Hepatocyte (in vitro differentiated cells): ENCODE results near the gene SPECC1. TPM values are rescaled to one million over a fixed set of nuclear protein-coding genes. Genes with fewer than 3 reads are reported as not detected.

ENCODE experiments used
- DNase-seq: peaks from one replicate; pipeline ENCODE4 v3.0.0-alpha.2; 2016; ENCODE audit warnings: low spot score
- H2AFZ ChIP-seq: fragments of 200-600 bp; sonication (generic); 2 replicates; pipeline ENCODE4 v1.6.0; 2016; ENCODE audit warnings: antibody characterized with exemption, mild to moderate bottlenecking
- H3K27ac ChIP-seq: fragments of 200-600 bp; sonication (generic); 2 replicates; pipeline ENCODE4 v1.5.1; 2016; ENCODE audit warnings: mild to moderate bottlenecking
- H3K27me3 ChIP-seq: fragments of 200-600 bp; sonication (generic); 2 replicates; pipeline ENCODE4 v1.6.1; 2016
- H3K36me3 ChIP-seq: fragments of 200-600 bp; sonication (generic); replicated peaks from 2 replicates; pipeline ENCODE4 v1.5.1; 2016; ENCODE audit warnings: low read depth; ENCODE audit not compliant: insufficient read depth
- H3K4me1 ChIP-seq: fragments of 200-600 bp; sonication (generic); 2 replicates; pipeline ENCODE4 v1.5.1; 2016; ENCODE audit warnings: mild to moderate bottlenecking, moderate library complexity; ENCODE audit not compliant: insufficient read depth
- H3K4me2 ChIP-seq: fragments of 200-600 bp; sonication (generic); 2 replicates; pipeline ENCODE4 v1.6.0; 2016
- H3K4me3 ChIP-seq: fragments of 200-600 bp; sonication (generic); 2 replicates; pipeline ENCODE4 v1.5.1; 2016; ENCODE audit warnings: mild to moderate bottlenecking
- H3K79me2 ChIP-seq: fragments of 200-600 bp; sonication (generic); 2 replicates; pipeline ENCODE4 v1.6.0; 2017; ENCODE audit warnings: mild to moderate bottlenecking
- H3K9me2 ChIP-seq: fragments of 200-600 bp; sonication (generic); replicated peaks from 2 replicates; pipeline ENCODE4 v1.6.0; 2017; ENCODE audit warnings: mild to moderate bottlenecking; ENCODE audit not compliant: insufficient read depth
- H3K9me3 ChIP-seq: fragments of 200-600 bp; sonication (generic); 2 replicates; pipeline ENCODE4 v1.5.1; 2016; ENCODE audit warnings: low read depth, mild to moderate bottlenecking
- H4K20me1 ChIP-seq: fragments of 200-600 bp; sonication (generic); 2 replicates; pipeline ENCODE4 v1.6.0; 2016; ENCODE audit warnings: mild to moderate bottlenecking; ENCODE audit not compliant: insufficient read depth, poor library complexity, severe bottlenecking
- CTCF ChIP-seq: fragments of 200-600 bp; sonication (generic); IDR thresholded peaks from 2 replicates; pipeline ENCODE4 v1.5.1; 2016; ENCODE audit warnings: antibody characterized with exemption, mild to moderate bottlenecking; ENCODE audit not compliant: poor library complexity
- EZH2 ChIP-seq: fragments of 200-600 bp; sonication (generic); IDR thresholded peaks from 2 replicates; pipeline ENCODE4 v1.6.1; 2016; ENCODE audit warnings: antibody characterized with exemption, mild to moderate bottlenecking, borderline replicate concordance
- EZH2phosphoT487 ChIP-seq: fragments of 200-600 bp; sonication (generic); IDR thresholded peaks from one replicate; pipeline ENCODE4 v1.6.1; 2018; ENCODE audit warnings: antibody characterized with exemption, mild to moderate bottlenecking, low read depth, moderate library complexity; ENCODE audit not compliant: unreplicated experiment, severe bottlenecking
- WGBS: methylation state at CpG from one replicate; pipeline ENCODE4 v1.1.6; 2016; ENCODE audit warnings: low lambda C conversion rate; ENCODE audit errors: missing lambda C conversion rate; 5-methylcytosine and 5-hydroxymethylcytosine counted together
- polyA plus RNA-seq: library from polyadenylated mRNA; unstranded; fragments of >200 nt; fragmentation: Nextera tagmentation; extraction: Ambion mirVana; gene quantifications from 2 replicates; pipeline ENCODE4 v1.2.1, GENCODE V29; 2016
- total RNA-seq: library from RNA; depleted of rRNA; stranded (reverse); fragments of >200 nt; gene quantifications from 2 replicates; pipeline ENCODE4 v1.2.3, GENCODE V29; 2014

SPECC1 gene
- total and polyA plus RNA-seq, 2 experiments from 2014 or later: 20.4 to 57.5 TPM

GRCh38 chr17:19978805-19979211 lies 30.4 kb upstream of the SPECC1 start:
- DNase-seq: no peak
- H3K9me3 ChIP-seq: no peaks in the 10 kb centered on the region
- H2AFZ ChIP-seq: peak overlapping the region; percentile 95
- H3K27me3 ChIP-seq: no peaks in the 10 kb centered on the region
- H3K9me2 ChIP-seq: no peaks in the 10 kb centered on the region
- peaks cover 5% of the 10 kb centered on the region for H4K20me1 ChIP-seq
- H3K27ac ChIP-seq: peak overlapping the region; percentile 96
- no peaks in the 10 kb centered on the region for H3K36me3 ChIP-seq
- H3K79me2 ChIP-seq: peaks cover 47% of the 10 kb centered on the region
- peak overlapping the region; percentile 92 for H3K4me3 ChIP-seq
- WGBS: 36% methylated on average over 13 of the region's 13 CpGs
- H3K4me1 ChIP-seq: peaks cover 33% of the 10 kb centered on the region
- TF ChIP-seq EZH2 (no peak), EZH2phosphoT487 (no peak), CTCF (no peak)
- H3K4me2 ChIP-seq: peak overlapping the region; percentile 94

- DNase-seq: peak; percentile 68
- Histone ChIP-seq H2AFZ (peak overlapping the region; percentile 95), H3K4me1 (peaks cover 33% of the 10 kb centered on the region), H3K27ac (peak overlapping the region; percentile 96), H3K36me3 (no peaks in the 10 kb centered on the region), H3K27me3 (no peaks in the 10 kb centered on the region), H3K4me2 (peak overlapping the region; percentile 94), H3K79me2 (peaks cover 33% of the 10 kb centered on the region), H3K9me3 (no peaks in the 10 kb centered on the region), H4K20me1 (peaks cover 3% of the 10 kb centered on the region), H3K9me2 (no peaks in the 10 kb centered on the region), H3K4me3 (no peak overlapping the region)
- TF ChIP-seq EZH2 (no peak), EZH2phosphoT487 (no peak), CTCF (no peak)
- WGBS: 22% methylated on average over 40 of the region's 43 CpGs
Measured at GRCh38 chr17:19979917-19980770, 29.0 kb upstream of the SPECC1 start.

- Histone ChIP-seq H3K9me2 (no peaks in the 10 kb centered on the region), H2AFZ (no peak overlapping the region), H3K4me2 (no peak overlapping the region), H3K36me3 (no peaks in the 10 kb centered on the region), H3K9me3 (no peaks in the 10 kb centered on the region), H3K4me3 (no peak overlapping the region), H3K4me1 (no peaks in the 10 kb centered on the region), H3K27ac (no peak overlapping the region), H3K79me2 (no peaks in the 10 kb centered on the region), H4K20me1 (no peaks in the 10 kb centered on the region), H3K27me3 (no peaks in the 10 kb centered on the region)
- no peak for DNase-seq
- 70% methylated on average over 13 of the region's 13 CpGs for WGBS
- no peak for TF ChIP-seq CTCF
- no peak for TF ChIP-seq EZH2
- TF ChIP-seq EZH2phosphoT487: no peak
Measured at GRCh38 chr17:19986941-19987861, 22.0 kb upstream of the SPECC1 start.
